Osteoblast (primary cell): ENCODE results near the gene FAM161A. TPM values are rescaled to one million over a fixed set of nuclear protein-coding genes. Genes with fewer than 3 reads are reported as not detected.

Experiments
- DNase-seq: peaks from one replicate; pipeline ENCODE4 v3.0.0; 2011; ENCODE audit warnings: low spot score, mixed read lengths; ENCODE audit not compliant: insufficient read length; ENCODE audit errors: missing footprints
- H2AFZ ChIP-seq: 2 replicates; pipeline ENCODE4 v1.6.0; 2011; ENCODE audit warnings: mild to moderate bottlenecking, low read length
- H3K27ac ChIP-seq: 2 replicates; pipeline ENCODE4 v1.5.1; 2011; ENCODE audit warnings: mild to moderate bottlenecking, low read depth, low read length, moderate library complexity
- H3K27me3 ChIP-seq: 2 replicates; pipeline ENCODE4 v1.6.0; 2012; ENCODE audit warnings: mild to moderate bottlenecking, control low read depth, inconsistent platforms, low read length, moderate library complexity; ENCODE audit not compliant: insufficient read depth
- H3K36me3 ChIP-seq: 2 replicates; pipeline ENCODE4 v1.5.1; 2011; ENCODE audit warnings: mild to moderate bottlenecking, low read length, control low read depth, moderate library complexity; ENCODE audit not compliant: insufficient read depth
- H3K4me1 ChIP-seq: 2 replicates; pipeline ENCODE4 v1.5.1; 2011; ENCODE audit warnings: mild to moderate bottlenecking, low read length, control low read depth, moderate library complexity; ENCODE audit not compliant: insufficient read depth
- H3K4me2 ChIP-seq: 2 replicates; pipeline ENCODE4 v1.6.0; 2011; ENCODE audit warnings: mild to moderate bottlenecking, low read length; ENCODE audit not compliant: insufficient read depth
- H3K4me3 ChIP-seq: fragments of 200-600 bp; sonication (generic); 3 replicates; pipeline ENCODE4 v1.5.1; 2012; ENCODE audit warnings: mild to moderate bottlenecking, low read length, inconsistent platforms; ENCODE audit not compliant: insufficient read depth
- H3K79me2 ChIP-seq: 2 replicates; pipeline ENCODE4 v1.6.0; 2012; ENCODE audit warnings: mild to moderate bottlenecking, low read length, control low read depth, inconsistent platforms; ENCODE audit not compliant: insufficient read depth
- H3K9me3 ChIP-seq: 2 replicates; pipeline ENCODE4 v1.5.1; 2011; ENCODE audit warnings: low read depth, low read length, control low read depth
- H4K20me1 ChIP-seq: 2 replicates; pipeline ENCODE4 v1.6.0; 2012; ENCODE audit warnings: mild to moderate bottlenecking, low read length, control low read depth; ENCODE audit not compliant: insufficient read depth
- small RNA-seq: library from RNA; depleted of rRNA; stranded (forward); fragments of <200 nt; gene quantifications from one replicate; pipeline ENCODE3, GENCODE V24; 2012
- total RNA-seq: library from RNA; depleted of rRNA; stranded (reverse); fragments of >200 nt; gene quantifications from 2 replicates; pipeline ENCODE4 v1.2.3, GENCODE V29; 2012
- TF ChIP-seq, protein P1 (sequence below): IDR thresholded peaks from 2 replicates; pipeline ENCODE4 v1.5.1; 2011; ENCODE audit warnings: mild to moderate bottlenecking, low read depth, low read length, moderate library complexity; ENCODE audit errors: extremely low read depth

FAM161A gene
- total RNA-seq, 1 donor: 3.3 TPM

DNA sequence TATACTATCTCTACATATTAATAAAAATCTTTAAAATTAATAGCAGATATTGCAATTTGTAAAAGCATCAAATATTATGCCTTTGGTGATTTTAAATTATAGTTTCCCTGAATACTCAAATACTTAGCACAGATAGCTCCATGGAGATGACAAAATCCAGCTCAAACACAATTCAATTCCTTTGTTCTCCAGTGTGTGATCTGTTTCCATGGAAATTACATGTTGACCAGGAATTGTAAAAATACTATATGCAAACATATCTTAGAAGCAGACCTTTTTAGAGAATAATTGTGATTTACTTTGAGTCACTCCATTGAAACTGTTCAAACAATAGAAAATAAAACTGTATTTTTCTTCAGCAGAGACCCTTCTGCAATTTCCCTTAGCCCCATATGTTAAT lies 68.3 kb downstream of the FAM161A start:
- no peak for DNase-seq
- no peaks in the 10 kb centered on the region for H3K36me3 ChIP-seq
- H3K9me3 ChIP-seq: no peaks in the 10 kb centered on the region
- no peaks in the 10 kb centered on the region for H3K4me1 ChIP-seq
- TF ChIP-seq, protein P1, sequence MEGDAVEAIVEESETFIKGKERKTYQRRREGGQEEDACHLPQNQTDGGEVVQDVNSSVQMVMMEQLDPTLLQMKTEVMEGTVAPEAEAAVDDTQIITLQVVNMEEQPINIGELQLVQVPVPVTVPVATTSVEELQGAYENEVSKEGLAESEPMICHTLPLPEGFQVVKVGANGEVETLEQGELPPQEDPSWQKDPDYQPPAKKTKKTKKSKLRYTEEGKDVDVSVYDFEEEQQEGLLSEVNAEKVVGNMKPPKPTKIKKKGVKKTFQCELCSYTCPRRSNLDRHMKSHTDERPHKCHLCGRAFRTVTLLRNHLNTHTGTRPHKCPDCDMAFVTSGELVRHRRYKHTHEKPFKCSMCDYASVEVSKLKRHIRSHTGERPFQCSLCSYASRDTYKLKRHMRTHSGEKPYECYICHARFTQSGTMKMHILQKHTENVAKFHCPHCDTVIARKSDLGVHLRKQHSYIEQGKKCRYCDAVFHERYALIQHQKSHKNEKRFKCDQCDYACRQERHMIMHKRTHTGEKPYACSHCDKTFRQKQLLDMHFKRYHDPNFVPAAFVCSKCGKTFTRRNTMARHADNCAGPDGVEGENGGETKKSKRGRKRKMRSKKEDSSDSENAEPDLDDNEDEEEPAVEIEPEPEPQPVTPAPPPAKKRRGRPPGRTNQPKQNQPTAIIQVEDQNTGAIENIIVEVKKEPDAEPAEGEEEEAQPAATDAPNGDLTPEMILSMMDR: no peak
- H3K4me3 ChIP-seq: no peak overlapping the region
- H3K4me2 ChIP-seq: no peak overlapping the region
- peaks cover 8% of the 10 kb centered on the region for H3K27me3 ChIP-seq
- no peak overlapping the region for H2AFZ ChIP-seq
- no peaks in the 10 kb centered on the region for H4K20me1 ChIP-seq
- no peaks in the 10 kb centered on the region for H3K79me2 ChIP-seq
- H3K27ac ChIP-seq: no peak overlapping the region

DNA sequence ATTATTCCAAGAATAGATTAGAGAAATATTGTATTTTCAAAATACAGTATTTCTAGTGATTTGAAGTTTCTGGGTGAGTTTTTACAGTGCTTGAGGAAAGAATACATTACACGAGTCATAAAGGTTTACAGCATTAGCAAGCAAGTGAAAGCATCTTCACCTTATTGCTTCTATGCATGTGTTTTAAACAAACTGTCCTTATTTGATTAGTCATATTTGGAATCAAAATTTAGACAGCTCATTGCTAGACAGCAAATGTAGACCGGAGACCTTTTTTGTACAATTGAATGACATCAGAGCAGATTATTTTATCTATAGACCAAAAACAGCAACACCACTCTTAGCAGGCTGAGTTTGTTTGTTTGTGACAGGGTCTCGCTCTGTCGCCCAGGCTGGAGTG lies 69.2 kb downstream of the FAM161A start:
- DNase-seq: no peak
- Histone ChIP-seq H3K79me2 (no peaks in the 10 kb centered on the region), H3K27me3 (peaks cover 4% of the 10 kb centered on the region), H2AFZ (no peak overlapping the region), H3K4me2 (no peak overlapping the region), H3K9me3 (no peaks in the 10 kb centered on the region), H3K36me3 (no peaks in the 10 kb centered on the region), H3K4me1 (no peaks in the 10 kb centered on the region), H3K4me3 (no peak overlapping the region), H4K20me1 (no peaks in the 10 kb centered on the region), H3K27ac (no peak overlapping the region)
- TF ChIP-seq, protein P1: no peak

DNA sequence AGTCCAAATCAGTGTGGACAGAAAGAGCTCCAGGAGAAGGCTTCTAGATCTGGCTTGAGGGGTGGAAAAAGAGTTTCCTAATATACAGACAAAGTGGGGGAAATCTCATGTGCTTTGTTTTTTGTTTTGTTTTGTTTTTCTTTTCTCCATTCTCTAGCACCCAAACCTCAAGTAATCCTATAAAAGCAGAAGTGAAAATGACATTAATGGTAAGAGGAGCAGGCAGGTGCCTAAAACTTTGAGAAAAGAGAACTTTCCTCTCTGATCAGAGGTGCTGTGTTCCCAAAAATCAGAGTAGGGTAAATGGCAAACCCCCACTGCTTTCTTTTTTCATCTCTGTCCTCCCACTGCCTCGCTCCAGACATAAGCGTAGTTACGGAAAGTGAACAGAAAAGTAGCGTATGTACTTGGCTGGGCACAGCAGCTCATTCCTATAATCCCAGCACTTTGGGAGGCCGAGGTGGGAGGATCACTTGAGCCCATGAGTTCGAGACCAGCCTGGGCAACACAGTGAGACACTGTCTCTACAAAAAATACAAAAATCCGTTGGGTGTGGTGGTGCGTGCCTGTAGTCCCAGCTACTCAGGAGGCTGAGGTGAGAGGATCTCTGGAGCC lies 77.8 kb downstream of the FAM161A start:
- no peaks in the 10 kb centered on the region for H3K9me3 ChIP-seq
- no peaks in the 10 kb centered on the region for H3K4me1 ChIP-seq
- no peak overlapping the region for H3K27ac ChIP-seq
- H4K20me1 ChIP-seq: no peaks in the 10 kb centered on the region
- H3K4me3 ChIP-seq: no peak overlapping the region
- no peak for DNase-seq
- TF ChIP-seq, protein P1: no peak
- no peak overlapping the region for H2AFZ ChIP-seq
- H3K4me2 ChIP-seq: no peak overlapping the region
- H3K36me3 ChIP-seq: no peaks in the 10 kb centered on the region
- peaks cover 10% of the 10 kb centered on the region for H3K27me3 ChIP-seq
- H3K79me2 ChIP-seq: no peaks in the 10 kb centered on the region

Small RNAs within 50 kb of the gene (small RNA-seq; reads per million reads assigned to genes)
- not detected for gene RPS24P7

Other genes starting within 250 kb of the FAM161A start
- gene CCT4, start 34.6 kb upstream of the FAM161A start, total RNA-seq: 116 and 117 TPM in 2 replicates
- 44.5 and 51.8 TPM in 2 replicates for gene COMMD1, start 51.6 kb upstream of the FAM161A start, total RNA-seq